ENCODE data around the gene OR51T1. TPM values are rescaled to one million over a fixed set of nuclear protein-coding genes. Genes with fewer than 3 reads are reported as not detected.

Gene OR51T1
- total RNA-seq, 1 donor from 2014 or later = not detected

DNA sequence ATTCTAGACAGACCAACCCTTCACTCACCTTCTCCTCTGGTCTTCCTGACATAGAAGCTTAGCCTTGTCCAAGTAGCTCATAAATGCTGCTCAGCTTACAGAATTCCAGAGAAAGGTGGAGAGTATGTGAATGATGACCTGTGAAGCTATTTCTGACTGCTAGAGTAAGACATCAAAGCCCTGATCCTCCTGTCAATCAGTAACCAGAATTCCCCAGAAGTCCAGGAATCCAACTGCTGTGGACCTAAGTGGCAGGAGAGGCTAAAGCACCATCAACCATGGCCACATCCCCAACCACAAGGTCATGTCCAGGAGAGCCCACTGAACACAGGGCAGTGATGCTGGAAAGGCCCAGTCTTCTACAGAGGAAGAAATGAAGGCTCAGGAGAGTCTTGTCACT is 34.9 kb downstream of the OR51T1 start:
- Mint-ChIP-seq H3K36me3 (no peaks in the 10 kb centered on the region), H3K4me3 (no peak overlapping the region), H3K9me3 (no peaks in the 10 kb centered on the region), H3K27me3 (ENCODE audit: low read depth) (peaks cover 12% of the 10 kb centered on the region), H3K27ac (no peak overlapping the region), H3K4me1 (no peaks in the 10 kb centered on the region)
- TF ChIP-seq, protein P1, sequence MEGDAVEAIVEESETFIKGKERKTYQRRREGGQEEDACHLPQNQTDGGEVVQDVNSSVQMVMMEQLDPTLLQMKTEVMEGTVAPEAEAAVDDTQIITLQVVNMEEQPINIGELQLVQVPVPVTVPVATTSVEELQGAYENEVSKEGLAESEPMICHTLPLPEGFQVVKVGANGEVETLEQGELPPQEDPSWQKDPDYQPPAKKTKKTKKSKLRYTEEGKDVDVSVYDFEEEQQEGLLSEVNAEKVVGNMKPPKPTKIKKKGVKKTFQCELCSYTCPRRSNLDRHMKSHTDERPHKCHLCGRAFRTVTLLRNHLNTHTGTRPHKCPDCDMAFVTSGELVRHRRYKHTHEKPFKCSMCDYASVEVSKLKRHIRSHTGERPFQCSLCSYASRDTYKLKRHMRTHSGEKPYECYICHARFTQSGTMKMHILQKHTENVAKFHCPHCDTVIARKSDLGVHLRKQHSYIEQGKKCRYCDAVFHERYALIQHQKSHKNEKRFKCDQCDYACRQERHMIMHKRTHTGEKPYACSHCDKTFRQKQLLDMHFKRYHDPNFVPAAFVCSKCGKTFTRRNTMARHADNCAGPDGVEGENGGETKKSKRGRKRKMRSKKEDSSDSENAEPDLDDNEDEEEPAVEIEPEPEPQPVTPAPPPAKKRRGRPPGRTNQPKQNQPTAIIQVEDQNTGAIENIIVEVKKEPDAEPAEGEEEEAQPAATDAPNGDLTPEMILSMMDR (IDR thresholded peaks at IDR 0.05; ENCODE audit: unreplicated experiment) = no peak
- DNase-seq (ENCODE audit: low spot score in 2 of 2, unreplicated experiment in 2 of 2) = no peak

DNA sequence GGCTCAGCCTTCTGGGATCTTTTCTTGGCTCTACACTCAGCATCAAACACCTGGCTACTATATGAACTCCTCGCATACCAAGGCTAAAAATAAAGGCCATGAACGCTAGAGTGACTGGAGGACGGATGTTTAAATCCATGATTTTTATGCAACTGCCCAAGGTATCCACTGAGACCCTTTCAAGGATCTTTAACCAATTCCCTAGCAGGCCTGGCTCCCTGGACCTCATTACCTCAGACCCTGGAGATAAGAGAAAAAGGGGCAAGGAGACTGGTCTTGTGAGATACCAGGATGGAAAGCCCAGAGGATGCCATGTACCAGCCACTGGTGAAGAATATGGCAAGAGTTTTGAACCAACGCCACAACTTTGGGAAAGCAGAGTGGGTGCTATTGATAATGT is 37.5 kb downstream of the OR51T1 start, which contains the start of gene OR51G2:
TSS of gene OR51G2 (minus strand) at position 101 of the 400 bp plus-strand sequence. CDS start 3,687 bp downstream, outside the sequence.
- Mint-ChIP-seq H3K27me3 (ENCODE audit: low read depth) (peaks cover 23% of the 10 kb centered on the region), H3K36me3 (no peaks in the 10 kb centered on the region), H3K27ac (no peak within 1 kb of the TSS), H3K4me1 (no peaks in the 10 kb centered on the region), H3K4me3 (no peak within 1 kb of the TSS), H3K9me3 (no peaks in the 10 kb centered on the region)
- TF ChIP-seq, protein P1 (IDR thresholded peaks at IDR 0.05; ENCODE audit: unreplicated experiment) = no peak
- no peak for DNase-seq (ENCODE audit: low spot score in 2 of 2, unreplicated experiment in 2 of 2)

DNA sequence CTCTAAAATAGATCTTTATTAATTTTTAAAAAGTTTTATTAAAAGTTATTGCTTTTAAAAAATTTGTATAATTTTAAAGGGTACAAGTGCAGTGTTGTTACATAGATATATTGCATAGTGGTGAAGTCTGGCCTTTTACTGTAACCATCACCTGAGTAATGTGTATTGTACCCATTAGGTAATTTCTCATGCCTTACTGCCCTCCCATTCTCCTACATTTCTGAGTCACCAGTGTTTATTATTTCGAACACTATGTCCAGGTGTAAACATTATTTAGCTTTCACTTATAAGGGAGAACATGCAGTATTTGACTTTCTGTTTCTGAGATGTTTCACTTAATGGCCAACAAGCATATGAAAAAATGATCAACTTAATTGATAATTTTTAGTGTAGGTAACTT is 40.1 kb downstream of the OR51T1 start:
- no peaks in the 10 kb centered on the region for H3K36me3 Mint-ChIP-seq
- H3K27ac Mint-ChIP-seq = no peak overlapping the region
- no peak for DNase-seq (ENCODE audit: low spot score in 2 of 2, unreplicated experiment in 2 of 2)
- H3K9me3 Mint-ChIP-seq = no peaks in the 10 kb centered on the region
- TF ChIP-seq, protein P1 (IDR thresholded peaks at IDR 0.05; ENCODE audit: unreplicated experiment) = no peak
- peaks cover 26% of the 10 kb centered on the region for H3K27me3 Mint-ChIP-seq (ENCODE audit: low read depth)
- no peak overlapping the region for H3K4me3 Mint-ChIP-seq
- no peaks in the 10 kb centered on the region for H3K4me1 Mint-ChIP-seq

DNA sequence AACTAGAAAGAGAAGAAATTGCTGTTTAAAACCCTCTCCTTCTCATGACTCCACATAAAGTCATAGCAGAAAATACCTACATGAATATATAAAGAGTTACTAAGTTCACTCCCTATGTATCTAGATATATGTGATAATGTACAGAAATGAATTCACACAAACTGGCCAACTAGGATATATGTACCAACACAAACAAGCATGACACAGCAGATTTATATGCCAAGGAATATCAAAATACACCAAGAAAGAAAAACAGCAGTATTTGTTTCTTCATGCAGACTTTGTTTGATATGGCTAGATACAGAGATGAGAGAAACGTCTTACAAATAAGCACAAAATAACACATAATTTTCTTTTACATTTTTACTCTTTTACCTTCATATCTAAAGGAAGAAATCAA is 40.6 kb downstream of the OR51T1 start:
- no peak overlapping the region for H3K27ac Mint-ChIP-seq
- H3K4me3 Mint-ChIP-seq = no peak overlapping the region
- H3K36me3 Mint-ChIP-seq = no peaks in the 10 kb centered on the region
- TF ChIP-seq, protein P1 (IDR thresholded peaks at IDR 0.05; ENCODE audit: unreplicated experiment) = no peak
- peaks cover 29% of the 10 kb centered on the region for H3K27me3 Mint-ChIP-seq (ENCODE audit: low read depth)
- no peaks in the 10 kb centered on the region for H3K4me1 Mint-ChIP-seq
- no peak for DNase-seq (ENCODE audit: low spot score in 2 of 2, unreplicated experiment in 2 of 2)
- no peaks in the 10 kb centered on the region for H3K9me3 Mint-ChIP-seq

DNA sequence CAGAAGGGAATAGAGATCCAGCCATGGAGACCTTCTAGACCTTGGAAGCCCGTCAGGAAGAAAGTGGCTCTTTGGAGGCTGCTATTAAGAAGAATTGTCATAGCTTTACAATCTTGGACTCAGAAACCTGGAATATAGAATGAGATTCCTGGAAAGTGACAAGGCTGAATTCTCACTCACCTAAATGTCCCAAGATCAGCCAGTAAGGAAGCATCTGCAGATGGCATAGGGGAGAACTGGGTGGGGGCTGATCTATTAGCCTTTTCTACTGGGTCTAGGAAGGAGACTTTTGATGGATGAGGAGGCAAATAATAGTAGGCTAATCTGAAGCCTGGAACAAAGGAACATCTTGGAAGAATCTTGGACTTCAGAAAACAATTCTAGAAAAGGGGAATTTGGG is 42.5 kb downstream of the OR51T1 start, which contains the start of gene OR51G1:
TSS of gene OR51G1 (minus strand) at position 101 of the 400 bp plus-strand sequence. CDS start at position 101, 0 bp downstream.
- Mint-ChIP-seq H3K27ac (no peak within 1 kb of the TSS), H3K4me3 (no peak within 1 kb of the TSS), H3K36me3 (no peaks in the 10 kb centered on the region), H3K4me1 (no peaks in the 10 kb centered on the region), H3K27me3 (ENCODE audit: low read depth) (peaks cover 29% of the 10 kb centered on the region), H3K9me3 (no peaks in the 10 kb centered on the region)
- no peak for DNase-seq (ENCODE audit: low spot score in 2 of 2, unreplicated experiment in 2 of 2)
- TF ChIP-seq, protein P1 (IDR thresholded peaks at IDR 0.05; ENCODE audit: unreplicated experiment) = no peak

DNA sequence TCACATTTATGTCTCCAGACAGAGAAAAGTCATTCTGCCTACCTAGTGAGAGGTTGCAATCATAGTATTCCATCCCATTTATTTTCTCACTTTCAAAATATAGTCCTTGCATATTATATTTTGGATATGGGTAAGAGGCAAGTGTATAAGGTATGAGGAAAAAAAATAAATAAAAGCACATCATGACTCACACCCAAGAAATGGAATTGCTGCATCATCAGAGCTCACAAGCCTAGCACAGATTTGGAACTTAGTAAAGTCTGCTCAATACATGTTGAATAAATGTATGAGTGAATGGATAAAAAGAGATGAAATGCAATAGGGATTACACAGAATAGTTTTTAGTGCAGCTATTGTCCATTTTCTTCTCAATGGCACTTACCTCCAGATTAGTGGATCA is 44.9 kb downstream of the OR51T1 start:
- H3K4me3 Mint-ChIP-seq = no peak overlapping the region
- H3K27ac Mint-ChIP-seq = no peak overlapping the region
- TF ChIP-seq, protein P1 (IDR thresholded peaks at IDR 0.05; ENCODE audit: unreplicated experiment) = no peak
- DNase-seq (ENCODE audit: low spot score in 2 of 2, unreplicated experiment in 2 of 2) = no peak
- no peaks in the 10 kb centered on the region for H3K4me1 Mint-ChIP-seq
- H3K9me3 Mint-ChIP-seq = no peaks in the 10 kb centered on the region
- peaks cover 28% of the 10 kb centered on the region for H3K27me3 Mint-ChIP-seq (ENCODE audit: low read depth)
- no peaks in the 10 kb centered on the region for H3K36me3 Mint-ChIP-seq

Data from mesothelial cell of epicardium (in vitro differentiated cells).